Erythroblast (primary cell): Measurements from ENCODE around the gene PLD5.

Experiments
- GATA1 ChIP-seq: IDR thresholded peaks from 2 replicates; pipeline ENCODE4 v1.6.1; 2011; ENCODE audit warnings: low read depth, mild to moderate bottlenecking, control low read depth, low read length, moderate library complexity
- POLR2A ChIP-seq: IDR thresholded peaks from 2 replicates; pipeline ENCODE4 v1.6.1; 2011; ENCODE audit warnings: mild to moderate bottlenecking, low read length

DNA sequence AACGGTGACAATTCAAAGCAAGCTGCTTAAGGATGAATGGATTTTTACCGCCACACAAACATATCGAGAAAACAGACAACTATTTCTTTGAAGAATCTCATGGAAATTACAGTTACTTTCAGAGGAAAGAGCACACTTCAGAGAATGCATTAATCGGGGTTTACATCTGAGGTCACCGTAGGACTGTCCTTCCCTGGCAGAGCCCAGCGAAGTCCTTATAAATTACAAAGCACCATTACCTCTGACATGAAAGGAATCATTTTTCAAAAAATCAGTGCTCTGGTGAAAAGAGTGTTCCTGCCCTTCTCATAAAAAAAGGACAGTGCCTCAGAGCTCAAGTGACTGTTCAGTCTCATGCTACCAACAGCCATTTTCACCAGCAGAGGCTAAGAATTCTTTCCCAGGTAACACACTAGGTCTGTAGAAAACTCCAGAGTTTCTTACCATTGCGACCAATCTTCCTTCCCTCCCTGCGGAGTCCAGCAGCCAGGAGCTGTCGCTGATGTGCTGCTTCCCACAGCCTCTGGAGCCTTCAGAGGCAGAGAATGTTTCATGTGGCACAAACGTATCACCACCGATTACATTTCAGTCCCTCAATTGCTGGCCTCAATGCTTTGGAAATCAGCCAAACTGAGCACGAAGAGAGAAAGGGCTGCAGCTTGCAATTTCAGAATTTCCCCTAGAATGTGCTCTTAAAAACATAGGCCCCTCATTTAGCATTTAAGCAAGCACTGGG, 75.4 kb downstream of the PLD5 start:
- TF ChIP-seq POLR2A (no peak), GATA1 (no peak)
